HepG2 (cell line): ENCODE data around the gene RASL12. TPM values are rescaled to one million over a fixed set of nuclear protein-coding genes. Genes with fewer than 3 reads are reported as not detected.

Source experiments
- ATAC-seq: fragments of 200-7000 bp; cut with Tn5 transposase; 3 replicates; pipeline ENCODE4 v1.9.1; 2020; ENCODE audit warnings: mild to moderate bottlenecking, moderate library complexity
- Bru-seq: library from RNA; stranded (reverse); fragments of 400-500 nt; gene quantifications from one replicate; lab custom pipeline; 2021; lab: Mats Ljungman, UMichigan
- BruChase-seq, 2 experiments: library from RNA; stranded (reverse); fragments of 400-500 nt; gene quantifications; one replicate each; lab custom pipeline; 2021; lab: Mats Ljungman, UMichigan
- BruUV-seq: library from RNA; stranded (reverse); fragments of 400-500 nt; replicated peaks from 2 replicates; lab custom pipeline; 2021; lab: Mats Ljungman, UMichigan
- CTCF ChIA-PET: fragments of 300-600 bp; formaldehyde crosslinking; extraction: SDS; loops from one replicate; lab custom pipeline; 2021; ENCODE audit warnings: low total read pairs, inconsistent platforms, low intra/inter-chr PET ratio; lab: Yijun Ruan, JAX
- POLR2A ChIA-PET: fragments of 350-600 bp; sonication (Branson Sonifier 250); formaldehyde crosslinking; loops from one replicate; lab custom pipeline; 2020; ENCODE audit warnings: antibody characterized with exemption, inconsistent platforms; lab: Yijun Ruan, JAX
- DNase-seq: peaks from one replicate; pipeline ENCODE4 v3.0.0-alpha.2; 2015; ENCODE audit warnings: low spot score
- FAIRE-seq: peaks from 3 replicates; lab custom pipeline; 2011; peaks lifted over from hg19 to GRCh38; lab: Jason Lieb, UNC
- H2AFZ ChIP-seq: one replicate; pipeline ENCODE4 v1.6.1; 2011; ENCODE audit warnings: low read length, inconsistent platforms
- H3K27ac ChIP-seq: fragments of 300-600 bp; 3 replicates; pipeline ENCODE4 v1.8.0; 2011; ENCODE audit warnings: mixed run types, mild to moderate bottlenecking, mixed read lengths, low read length, inconsistent platforms; ENCODE audit not compliant: insufficient read depth; ENCODE audit errors: extremely low read length
- H3K27me3 ChIP-seq, 2 experiments: fragments of 200-600 bp in 1 of 2; 2 replicates in 1 of 2; 3 replicates in 1 of 2; pipeline versions ENCODE4 v1.6.0 to v1.8.0; 2011; ENCODE audit warnings: low read length in 2 of 2, mild to moderate bottlenecking in 2 of 2, moderate library complexity in 2 of 2, inconsistent platforms in 1 of 2; ENCODE audit not compliant: insufficient read depth in 2 of 2, control insufficient read depth in 1 of 2
- H3K36me3 ChIP-seq, 2 experiments: fragments of 200-600 bp in 1 of 2; replicated peaks in 1 of 2; 2 replicates in 1 of 2; 3 replicates in 1 of 2; pipeline versions ENCODE4 v1.5.1 to v1.8.0; 2011; ENCODE audit warnings: low read length in 2 of 2, inconsistent platforms in 1 of 2; ENCODE audit not compliant: insufficient read depth in 2 of 2, control insufficient read depth in 1 of 2
- H3K4me1 ChIP-seq: 2 replicates; pipeline ENCODE4 v1.5.1; 2012; ENCODE audit warnings: low read length, inconsistent platforms; ENCODE audit not compliant: insufficient read depth
- H3K4me2 ChIP-seq: 2 replicates; pipeline ENCODE4 v1.6.0; 2011; ENCODE audit warnings: low read depth, low read length, inconsistent platforms
- H3K4me3 ChIP-seq, 3 experiments: fragments of 200-600 bp in 1 of 3; sonication (generic), shearing (Covaris generic) in 1 of 3; replicated peaks in 1 of 3; 2 replicates each; pipeline ENCODE4 v1.5.1; 2011 to 2016; ENCODE audit warnings: low read length in 3 of 3, inconsistent platforms in 2 of 3, low read depth in 2 of 3, mild to moderate bottlenecking in 2 of 3, control low read depth in 1 of 3, mixed read lengths in 1 of 3; ENCODE audit not compliant: insufficient read depth in 1 of 3
- H3K79me2 ChIP-seq: one replicate; pipeline ENCODE4 v1.6.1; 2011; ENCODE audit warnings: low read length, inconsistent platforms; ENCODE audit not compliant: insufficient read depth
- H3K9ac ChIP-seq: 2 replicates; pipeline ENCODE4 v1.6.0; 2011; ENCODE audit warnings: mild to moderate bottlenecking, low read depth, low read length, inconsistent platforms; ENCODE audit not compliant: insufficient read depth
- H3K9me3 ChIP-seq: 2 replicates; pipeline ENCODE4 v1.5.1; 2012; ENCODE audit warnings: mild to moderate bottlenecking, low read length
- H4K20me1 ChIP-seq: 2 replicates; pipeline ENCODE4 v1.6.0; 2011; ENCODE audit warnings: inconsistent platforms, mild to moderate bottlenecking, low read length, moderate library complexity; ENCODE audit not compliant: insufficient read depth
- BORCS8-MEF2B ChIP-seq: sonication (generic); formaldehyde crosslinking; IDR thresholded peaks from 2 replicates; pipeline ENCODE4 v1.8.0; 2022; ENCODE audit warnings: mild to moderate bottlenecking, missing genetic modification reagents
- CBFB ChIP-seq: sonication (generic); formaldehyde crosslinking; IDR thresholded peaks from 2 replicates; pipeline ENCODE4 v1.4.0; 2020; ENCODE audit warnings: missing genetic modification reagents
- MEIS1 ChIP-seq: sonication (generic); formaldehyde crosslinking; IDR thresholded peaks from 2 replicates; pipeline ENCODE4 v1.9.0; 2021; ENCODE audit warnings: mild to moderate bottlenecking, missing genetic modification reagents, moderate library complexity, borderline replicate concordance
- MIXL1 ChIP-seq: IDR thresholded peaks from 2 replicates; pipeline ENCODE4 v1.6.1; 2016
- MTF2 ChIP-seq: sonication (generic); formaldehyde crosslinking; IDR thresholded peaks from 2 replicates; pipeline ENCODE4 v1.5.0; 2020; ENCODE audit warnings: missing genetic modification reagents, borderline replicate concordance
- PCBP2 ChIP-seq: fragments of 200-400 bp; formaldehyde crosslinking; optimal IDR thresholded peaks from 2 replicates; pipeline ENCODE3; 2018; ENCODE audit warnings: low read length, low read depth; ENCODE audit not compliant: poor library complexity, severe bottlenecking
- ZNF124 ChIP-seq: sonication (generic); formaldehyde crosslinking; IDR thresholded peaks from 2 replicates; pipeline ENCODE4 v1.4.0; 2020; ENCODE audit warnings: missing genetic modification reagents
- ZNF510 ChIP-seq: sonication (generic); formaldehyde crosslinking; IDR thresholded peaks from 2 replicates; pipeline ENCODE4 v1.4.0; 2020; ENCODE audit warnings: low read depth, mild to moderate bottlenecking, missing genetic modification reagents
- ZNF619 ChIP-seq: sonication (generic); formaldehyde crosslinking; IDR thresholded peaks from 2 replicates; pipeline ENCODE4 v1.4.0; 2020; ENCODE audit warnings: mild to moderate bottlenecking, missing genetic modification reagents
- WGBS: methylation state at CpG from one replicate; pipeline ENCODE4 v1.1.6; 2017; ENCODE audit warnings: low lambda C conversion rate; 5-methylcytosine and 5-hydroxymethylcytosine counted together
- in situ Hi-C: cut with HindIII; loops from 2 replicates; pipeline ENCODE4 v1.10.0; 2017; ENCODE audit warnings: low pct_unique_long_range_greater_than_20kb; ENCODE audit not compliant: extremely low pct_ligation_motif_present
- intact Hi-C: fragments of 100-400 bp; cut with micrococcal nuclease; formaldehyde crosslinking; loops from one replicate; pipeline ENCODE4 v1.10.0; 2022; ENCODE audit not compliant: unreplicated experiment
- long read RNA-seq, 2 experiments: library from RNA in 1 of 2; library from polyadenylated mRNA in 1 of 2; stranded (forward) in 1 of 2; unstranded in 1 of 2; transcript quantifications; one replicate each; pipeline ENCODE4 v2.0.0, GENCODE V29; 2019 to 2022
- polyA minus RNA-seq, 3 experiments: library from RNA; depleted of rRNA, polyadenylated mRNA; stranded (reverse); fragments of >200 nt; gene quantifications; 2 replicates each; pipeline ENCODE4 v1.2.3, GENCODE V29; 2011; ENCODE audit warnings: low replicate concordance in 1 of 3
- polyA plus RNA-seq, 8 experiments: library from polyadenylated mRNA; depleted of rRNA in 3 of 8; stranded (reverse) in 7 of 8; unstranded in 1 of 8; fragments of >200 nt; fragmentation: Illumina TruSeq in 4 of 8; extraction: Trizol in 4 of 8; gene quantifications; 2 replicates each; pipeline versions ENCODE4 v1.2.1 to v1.2.3, GENCODE V29; 2011 to 2016; ENCODE audit warnings: low read depth in 4 of 8, missing spikeins in 1 of 8, mixed read lengths in 1 of 8; ENCODE audit not compliant: insufficient read depth in 1 of 8
- total RNA-seq, 5 experiments: library from RNA; depleted of rRNA; stranded (reverse); fragments of >200 nt; fragmentation: Illumina TruSeq; extraction: Trizol; gene quantifications; 2 replicates each; pipeline ENCODE4 v1.2.3, GENCODE V29; 2016; ENCODE audit warnings: low read depth in 1 of 5
- TF ChIP-seq, protein P1 (sequence below): sonication (generic); formaldehyde crosslinking; IDR thresholded peaks from 2 replicates; pipeline ENCODE4 v1.4.0; 2020; ENCODE audit warnings: missing genetic modification reagents
- TF ChIP-seq, protein P2 (sequence below): sonication (generic); formaldehyde crosslinking; IDR thresholded peaks from 2 replicates; pipeline ENCODE4 v1.8.1; 2023; ENCODE audit warnings: missing genetic modification reagents, inconsistent platforms, borderline replicate concordance
- TF ChIP-seq, protein P3 (sequence below): sonication (generic); formaldehyde crosslinking; IDR thresholded peaks from 2 replicates; pipeline ENCODE4 v1.5.0; 2020; ENCODE audit warnings: missing genetic modification reagents
- TF ChIP-seq, protein P4 (sequence below): sonication (generic); formaldehyde crosslinking; IDR thresholded peaks from 2 replicates; pipeline ENCODE4 v1.4.0; 2020; ENCODE audit warnings: missing genetic modification reagents, borderline replicate concordance

Gene RASL12, protein sequence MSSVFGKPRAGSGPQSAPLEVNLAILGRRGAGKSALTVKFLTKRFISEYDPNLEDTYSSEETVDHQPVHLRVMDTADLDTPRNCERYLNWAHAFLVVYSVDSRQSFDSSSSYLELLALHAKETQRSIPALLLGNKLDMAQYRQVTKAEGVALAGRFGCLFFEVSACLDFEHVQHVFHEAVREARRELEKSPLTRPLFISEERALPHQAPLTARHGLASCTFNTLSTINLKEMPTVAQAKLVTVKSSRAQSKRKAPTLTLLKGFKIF
- total RNA-seq (2016; rRNA removed; fragmentation: Illumina TruSeq; extraction: Trizol) (0.39 and 0.55 TPM in 2 replicates), polyA plus RNA-seq (2011; rRNA removed) (0.10 and 0.16 TPM in 2 replicates), polyA minus RNA-seq (2011; rRNA and poly(A)+ RNA removed; ENCODE audit: low replicate concordance) (0.78 TPM in 1 of 2 replicates, not detected in the other), Bru-seq, nascent RNA (percentile 31 among the genes with signal in this experiment), BruChase-seq, experiment 1, labeled RNA remaining after a 6-hour chase (percentile 22 among the genes with signal in this experiment), BruChase-seq, experiment 2, labeled RNA remaining after a 2-hour chase (percentile 28 among the genes with signal in this experiment)
- 0.20 and 0.26 TPM in 2 replicates for total RNA-seq (2016; cell fraction: cytosol; rRNA removed; fragmentation: Illumina TruSeq; extraction: Trizol; ENCODE audit: low read depth)
- total RNA-seq (2016; cell fraction: insoluble cytoplasmic fraction; rRNA removed; fragmentation: Illumina TruSeq; extraction: Trizol), result 0.34 and 0.45 TPM in 2 replicates
- 0.37 and 0.45 TPM in 2 replicates for total RNA-seq (2016; cell fraction: membrane; rRNA removed; fragmentation: Illumina TruSeq; extraction: Trizol)
- total RNA-seq (2016; cell fraction: nucleus; rRNA removed; fragmentation: Illumina TruSeq; extraction: Trizol), result 0.66 and 0.68 TPM in 2 replicates
- polyA plus RNA-seq (2011; cell fraction: cytosol; rRNA removed), result 0.13 TPM in 2 replicates
- 0.26 and 0.32 TPM in 2 replicates for polyA plus RNA-seq (2011; cell fraction: nucleus; rRNA removed)
- polyA plus RNA-seq (2012), result 0.07 TPM in 1 of 2 replicates, not detected in the other
- 0.08 and 0.10 TPM in 2 replicates for polyA plus RNA-seq (2016; cell fraction: cytosol; fragmentation: Illumina TruSeq; extraction: Trizol; ENCODE audit: low read depth)
- polyA plus RNA-seq (2016; cell fraction: insoluble cytoplasmic fraction; fragmentation: Illumina TruSeq; extraction: Trizol; ENCODE audit: low read depth), result 0.35 TPM in 2 replicates
- polyA plus RNA-seq (2016; cell fraction: membrane; fragmentation: Illumina TruSeq; extraction: Trizol; ENCODE audit: low read depth), result 0.27 and 0.41 TPM in 2 replicates
- polyA plus RNA-seq (2016; cell fraction: nucleus; fragmentation: Illumina TruSeq; extraction: Trizol; ENCODE audit: insufficient read depth, low read depth), result 1.1 and 1.4 TPM in 2 replicates
- polyA minus RNA-seq (2011; cell fraction: cytosol; rRNA and poly(A)+ RNA removed), result not detected in 2 replicates
- polyA minus RNA-seq (2011; cell fraction: nucleus; rRNA and poly(A)+ RNA removed), result 0.25 and 0.52 TPM in 2 replicates
- long read RNA-seq, experiment 1, partial matches to known transcripts, result 1 of 1 reads
- long read RNA-seq, experiment 1, other reads (novel, unspliced or antisense), result 0 of 1 reads
- long read RNA-seq, experiment 2, partial matches to known transcripts, result 3 of 3 reads
- long read RNA-seq, experiment 2, other reads (novel, unspliced or antisense), result 0 of 3 reads

DNA sequence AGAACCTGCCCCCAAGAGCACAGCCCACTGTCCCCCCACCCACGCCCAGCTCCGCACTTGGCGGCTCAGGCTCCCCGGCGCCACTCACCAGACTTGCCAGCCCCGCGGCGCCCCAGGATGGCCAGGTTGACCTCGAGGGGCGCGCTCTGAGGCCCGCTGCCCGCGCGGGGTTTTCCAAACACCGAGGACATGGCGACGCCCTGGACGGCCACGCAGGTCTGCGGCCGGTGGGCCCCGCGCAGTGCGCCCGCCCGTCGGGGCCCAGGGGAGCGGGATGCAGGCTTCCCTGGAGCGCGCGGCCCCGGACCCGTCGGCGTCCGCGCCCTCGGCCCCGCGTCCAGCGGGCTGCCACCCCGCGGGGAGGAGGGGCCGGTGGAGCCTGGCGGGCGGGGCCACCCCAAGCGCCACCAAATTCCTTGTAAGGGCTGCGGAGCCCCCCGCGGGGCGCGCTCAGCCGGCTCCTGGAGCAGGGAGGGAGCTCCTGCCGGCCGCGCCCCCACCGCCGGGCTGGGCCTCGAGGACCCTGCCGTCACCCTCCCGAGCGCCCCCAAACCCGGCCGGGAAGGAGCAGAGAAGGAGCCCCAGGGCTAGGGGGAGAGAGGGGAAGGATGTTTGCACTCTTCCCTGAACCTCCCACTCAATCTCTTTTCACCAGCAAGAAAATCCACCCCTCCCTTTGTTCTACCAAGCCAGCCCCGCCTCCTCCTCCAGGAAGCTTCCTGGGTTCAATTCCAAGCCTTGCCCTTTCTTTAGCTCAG lies at the start of gene RASL12:
TSS of gene RASL12 (minus strand) at position 347 of the 758 bp plus-strand sequence. CDS start at position 191, 156 bp downstream.
- Histone ChIP-seq H3K27me3 (peaks cover 1 to 23% of the 10 kb centered on the region in 2 experiments; a peak in 4 of 5 replicates), H3K9ac (no peak within 1 kb of the TSS), H3K4me3 (no peak within 1 kb of the TSS), H3K27ac (no peak within 1 kb of the TSS), H3K4me2 (no peak within 1 kb of the TSS), H3K36me3 (no peaks in the 10 kb centered on the region), H3K4me1 (peaks cover 33% of the 10 kb centered on the region), H3K9me3 (no peaks in the 10 kb centered on the region), H2AFZ (no peak within 1 kb of the TSS), H4K20me1 (no peaks in the 10 kb centered on the region), H3K79me2 (no peaks in the 10 kb centered on the region)
- intact Hi-C loops, result no loop called here
- in situ Hi-C loops, result no loop called here
- BruUV-seq, result no TSS peak
- 11% methylated on average over 1 of the region's 66 CpGs for WGBS
- ChIA-PET CTCF (no interaction called here), POLR2A (no interaction called here)
- no peak for DNase-seq
- ATAC-seq, result no peak
- no peak for FAIRE-seq
- TF ChIP-seq CBFB (no peak), MEIS1 (no peak), ZNF510 (CRISPR knock-in tag) (no peak), MTF2 (no peak), ZNF619 (CRISPR knock-in tag) (no peak), ZNF124 (CRISPR knock-in tag) (no peak), PCBP2 (no peak), BORCS8-MEF2B (no peak), MIXL1 (CRISPR knock-in tag) (no peak)
- TF ChIP-seq, protein P1, sequence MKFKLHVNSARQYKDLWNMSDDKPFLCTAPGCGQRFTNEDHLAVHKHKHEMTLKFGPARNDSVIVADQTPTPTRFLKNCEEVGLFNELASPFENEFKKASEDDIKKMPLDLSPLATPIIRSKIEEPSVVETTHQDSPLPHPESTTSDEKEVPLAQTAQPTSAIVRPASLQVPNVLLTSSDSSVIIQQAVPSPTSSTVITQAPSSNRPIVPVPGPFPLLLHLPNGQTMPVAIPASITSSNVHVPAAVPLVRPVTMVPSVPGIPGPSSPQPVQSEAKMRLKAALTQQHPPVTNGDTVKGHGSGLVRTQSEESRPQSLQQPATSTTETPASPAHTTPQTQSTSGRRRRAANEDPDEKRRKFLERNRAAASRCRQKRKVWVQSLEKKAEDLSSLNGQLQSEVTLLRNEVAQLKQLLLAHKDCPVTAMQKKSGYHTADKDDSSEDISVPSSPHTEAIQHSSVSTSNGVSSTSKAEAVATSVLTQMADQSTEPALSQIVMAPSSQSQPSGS (CRISPR knock-in tag), result no peak
- TF ChIP-seq, protein P2, sequence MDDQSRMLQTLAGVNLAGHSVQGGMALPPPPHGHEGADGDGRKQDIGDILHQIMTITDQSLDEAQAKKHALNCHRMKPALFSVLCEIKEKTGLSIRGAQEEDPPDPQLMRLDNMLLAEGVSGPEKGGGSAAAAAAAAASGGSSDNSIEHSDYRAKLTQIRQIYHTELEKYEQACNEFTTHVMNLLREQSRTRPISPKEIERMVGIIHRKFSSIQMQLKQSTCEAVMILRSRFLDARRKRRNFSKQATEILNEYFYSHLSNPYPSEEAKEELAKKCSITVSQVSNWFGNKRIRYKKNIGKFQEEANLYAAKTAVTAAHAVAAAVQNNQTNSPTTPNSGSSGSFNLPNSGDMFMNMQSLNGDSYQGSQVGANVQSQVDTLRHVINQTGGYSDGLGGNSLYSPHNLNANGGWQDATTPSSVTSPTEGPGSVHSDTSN (CRISPR knock-in tag), result no peak
- TF ChIP-seq, protein P3, sequence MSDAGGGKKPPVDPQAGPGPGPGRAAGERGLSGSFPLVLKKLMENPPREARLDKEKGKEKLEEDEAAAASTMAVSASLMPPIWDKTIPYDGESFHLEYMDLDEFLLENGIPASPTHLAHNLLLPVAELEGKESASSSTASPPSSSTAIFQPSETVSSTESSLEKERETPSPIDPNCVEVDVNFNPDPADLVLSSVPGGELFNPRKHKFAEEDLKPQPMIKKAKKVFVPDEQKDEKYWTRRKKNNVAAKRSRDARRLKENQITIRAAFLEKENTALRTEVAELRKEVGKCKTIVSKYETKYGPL (CRISPR knock-in tag), result no peak
- TF ChIP-seq, protein P4, sequence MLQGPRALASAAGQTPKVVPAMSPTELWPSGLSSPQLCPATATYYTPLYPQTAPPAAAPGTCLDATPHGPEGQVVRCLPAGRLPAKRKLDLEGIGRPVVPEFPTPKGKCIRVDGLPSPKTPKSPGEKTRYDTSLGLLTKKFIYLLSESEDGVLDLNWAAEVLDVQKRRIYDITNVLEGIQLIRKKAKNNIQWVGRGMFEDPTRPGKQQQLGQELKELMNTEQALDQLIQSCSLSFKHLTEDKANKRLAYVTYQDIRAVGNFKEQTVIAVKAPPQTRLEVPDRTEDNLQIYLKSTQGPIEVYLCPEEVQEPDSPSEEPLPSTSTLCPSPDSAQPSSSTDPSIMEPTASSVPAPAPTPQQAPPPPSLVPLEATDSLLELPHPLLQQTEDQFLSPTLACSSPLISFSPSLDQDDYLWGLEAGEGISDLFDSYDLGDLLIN (CRISPR knock-in tag), result no peak
